22Rv1 (cell line): ENCODE data around the gene ZNF157.

Experiments used
- CTCF ChIP-seq: fragments of 450-650 bp; IDR thresholded peaks from 2 replicates; pipeline ENCODE4 v1.5.1; 2017; ENCODE audit warnings: mild to moderate bottlenecking
- ZFX ChIP-seq: fragments of 450-650 bp; IDR thresholded peaks from 2 replicates; pipeline ENCODE4 v1.6.1; 2017; ENCODE audit warnings: antibody characterized with exemption, borderline replicate concordance

- TF ChIP-seq CTCF (no peak), ZFX (no peak)
Measured at GRCh38 chrX:47373198-47373597, 2.8 kb downstream of the ZNF157 start.
